Measurements from ENCODE around the gene EHD3.

Gene EHD3

DNA sequence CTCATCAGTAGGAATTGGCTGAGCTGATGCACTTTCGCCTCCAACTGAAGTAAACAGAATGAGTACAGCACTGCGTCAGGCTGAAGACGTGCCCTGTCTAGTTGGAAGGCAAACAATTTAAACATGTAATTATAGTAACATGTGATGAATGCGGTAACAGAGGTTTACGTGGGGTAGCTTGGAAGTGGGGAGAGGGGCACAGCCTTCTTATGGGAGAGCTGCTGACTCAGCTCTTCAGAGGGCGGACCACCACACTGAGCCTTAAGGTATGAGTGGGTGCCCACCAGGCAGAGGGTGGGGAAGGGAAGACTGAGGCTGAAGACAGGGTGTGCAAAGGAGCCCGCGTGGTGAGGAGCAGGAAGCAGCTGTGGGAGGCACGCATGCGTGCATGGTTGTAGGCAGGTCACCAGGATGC is 6.2 kb upstream of the EHD3 start:
- no peak for TF ChIP-seq ZFX (IDR thresholded peaks at IDR 0.05)
- TF ChIP-seq, protein P1, sequence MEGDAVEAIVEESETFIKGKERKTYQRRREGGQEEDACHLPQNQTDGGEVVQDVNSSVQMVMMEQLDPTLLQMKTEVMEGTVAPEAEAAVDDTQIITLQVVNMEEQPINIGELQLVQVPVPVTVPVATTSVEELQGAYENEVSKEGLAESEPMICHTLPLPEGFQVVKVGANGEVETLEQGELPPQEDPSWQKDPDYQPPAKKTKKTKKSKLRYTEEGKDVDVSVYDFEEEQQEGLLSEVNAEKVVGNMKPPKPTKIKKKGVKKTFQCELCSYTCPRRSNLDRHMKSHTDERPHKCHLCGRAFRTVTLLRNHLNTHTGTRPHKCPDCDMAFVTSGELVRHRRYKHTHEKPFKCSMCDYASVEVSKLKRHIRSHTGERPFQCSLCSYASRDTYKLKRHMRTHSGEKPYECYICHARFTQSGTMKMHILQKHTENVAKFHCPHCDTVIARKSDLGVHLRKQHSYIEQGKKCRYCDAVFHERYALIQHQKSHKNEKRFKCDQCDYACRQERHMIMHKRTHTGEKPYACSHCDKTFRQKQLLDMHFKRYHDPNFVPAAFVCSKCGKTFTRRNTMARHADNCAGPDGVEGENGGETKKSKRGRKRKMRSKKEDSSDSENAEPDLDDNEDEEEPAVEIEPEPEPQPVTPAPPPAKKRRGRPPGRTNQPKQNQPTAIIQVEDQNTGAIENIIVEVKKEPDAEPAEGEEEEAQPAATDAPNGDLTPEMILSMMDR (conservative IDR thresholded peaks at IDR 0.05), result no peak

DNA sequence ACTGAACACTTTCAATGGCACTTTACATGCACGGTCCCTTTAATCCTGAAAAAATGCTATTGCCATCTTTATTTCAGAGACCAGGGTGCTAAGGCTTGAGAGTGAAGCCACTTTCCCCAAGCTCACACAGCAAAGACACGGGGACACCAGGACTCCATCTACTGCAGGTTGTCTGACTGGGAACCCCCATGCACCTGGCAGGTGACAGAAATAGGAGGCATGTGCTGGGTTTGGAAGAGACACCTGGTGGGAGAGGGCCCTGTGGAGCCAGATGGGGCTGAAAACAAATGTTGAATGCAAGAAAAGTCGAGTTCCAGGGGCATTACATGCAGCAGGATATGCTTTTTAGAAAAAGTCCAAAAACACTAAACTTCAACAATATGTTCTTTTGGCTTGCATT is 5.2 kb upstream of the EHD3 start:
- no peak overlapping the region for H3K27ac ChIP-seq
- TF ChIP-seq, protein P1 (conservative IDR thresholded peaks at IDR 0.05), result no peak
- no peak for TF ChIP-seq ZFX (IDR thresholded peaks at IDR 0.05)

More for the DNA sequence above, 6.2 kb upstream of the EHD3 start:
- peak overlapping the region; percentile 10; the same call in 1 of the 2 replicates for H3K27ac ChIP-seq

DNA sequence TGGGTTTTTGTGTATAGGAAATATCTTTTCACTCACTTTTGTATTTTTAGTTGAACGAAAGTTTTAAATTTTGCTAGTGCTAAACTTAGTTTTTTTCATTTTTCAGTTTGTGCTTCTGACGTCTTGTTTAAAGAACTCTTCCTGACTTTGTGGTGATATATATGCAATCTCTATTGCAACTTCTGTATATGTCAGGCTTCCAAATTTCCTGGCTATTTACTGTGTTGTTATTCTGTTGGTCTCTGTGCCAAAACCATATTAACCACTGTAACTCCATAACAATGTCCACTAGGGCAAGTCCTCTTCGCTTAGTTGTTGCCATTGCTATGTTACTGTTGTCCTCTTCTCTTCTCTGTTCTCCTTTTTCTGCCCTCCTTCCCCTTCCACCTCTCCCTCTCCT is 3.2 kb upstream of the EHD3 start:
- H3K27ac ChIP-seq, result no peak overlapping the region
- TF ChIP-seq, protein P1 (conservative IDR thresholded peaks at IDR 0.05), result no peak
- no peak for TF ChIP-seq ZFX (IDR thresholded peaks at IDR 0.05)

DNA sequence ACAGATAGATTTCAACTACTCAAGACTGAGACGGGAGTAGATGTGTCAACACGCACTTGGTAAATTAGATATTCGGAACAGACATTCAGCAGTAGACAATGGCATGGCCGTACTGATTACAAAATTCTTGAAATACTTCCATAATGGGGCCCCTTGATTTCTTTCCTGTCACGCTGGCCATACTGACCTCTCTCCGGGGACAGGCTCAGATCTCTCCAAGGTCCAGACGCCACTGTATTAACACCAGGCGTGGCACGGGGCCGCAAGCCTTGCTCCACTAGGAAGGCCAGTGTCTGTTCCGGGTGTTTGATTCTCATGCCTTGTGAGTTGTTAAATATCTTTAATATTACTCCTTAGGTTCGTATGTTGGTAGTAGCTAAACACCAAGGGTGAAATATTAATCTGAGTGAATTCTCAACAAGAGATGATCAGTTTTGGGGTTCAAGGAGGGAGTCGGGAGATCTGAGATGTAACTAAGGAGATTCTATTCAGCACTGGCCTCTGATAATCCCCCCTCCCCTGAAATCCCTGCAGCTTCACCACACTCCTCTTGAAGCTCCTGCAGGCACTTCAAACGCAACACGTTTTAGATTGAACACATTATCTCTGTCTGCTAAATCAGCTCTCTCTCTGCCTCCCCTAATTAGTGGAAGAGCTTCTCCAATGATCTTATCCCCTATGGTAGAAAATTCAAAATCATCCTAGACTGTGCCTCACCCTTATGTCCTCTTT is 2.2 kb upstream of the EHD3 start:
- no peak overlapping the region for H3K27ac ChIP-seq
- TF ChIP-seq, protein P1 (conservative IDR thresholded peaks at IDR 0.05), result no peak
- TF ChIP-seq ZFX (IDR thresholded peaks at IDR 0.05), result no peak

DNA sequence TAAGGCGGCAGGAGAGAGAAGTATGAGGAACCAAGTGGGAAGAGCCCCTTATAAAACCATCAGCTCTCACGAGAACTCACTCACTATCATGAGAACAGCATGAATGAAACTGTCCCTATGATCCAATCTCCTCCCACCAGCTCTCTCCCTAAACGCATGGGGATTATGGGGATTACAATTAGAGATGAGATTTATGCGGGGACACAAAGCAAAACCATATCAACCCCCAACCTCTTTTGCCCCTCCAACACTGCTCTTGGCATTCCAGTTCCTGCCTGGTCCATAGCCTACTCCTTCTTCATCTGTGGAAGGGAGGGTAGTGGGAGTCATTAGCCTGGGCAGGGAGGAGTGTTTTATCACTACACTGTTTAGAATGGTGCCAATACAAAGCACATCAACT is 1.4 kb upstream of the EHD3 start:
- H3K27ac ChIP-seq, result no peak overlapping the region
- no peak for TF ChIP-seq ZFX (IDR thresholded peaks at IDR 0.05)
- TF ChIP-seq, protein P1 (conservative IDR thresholded peaks at IDR 0.05), result no peak

DNA sequence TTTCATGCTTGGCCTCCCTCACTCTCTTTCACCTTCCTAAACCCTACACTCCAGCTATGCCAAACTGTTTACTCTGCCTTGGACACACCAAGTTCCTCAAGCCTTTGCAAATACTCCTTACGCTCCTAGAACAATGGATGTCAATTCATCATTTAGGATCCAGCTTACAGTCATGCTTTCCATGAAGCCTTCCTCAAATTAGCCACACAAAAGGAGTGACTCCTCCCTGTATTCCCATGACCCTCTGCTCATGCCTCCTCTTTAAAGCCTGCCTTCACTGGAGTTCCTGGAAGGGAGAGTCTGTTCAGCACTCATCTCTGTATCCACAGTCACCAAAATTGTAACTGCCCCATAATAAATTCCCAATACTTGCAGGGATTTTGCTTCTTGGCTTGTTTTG is 721 bp upstream of the EHD3 start:
- no peak for TF ChIP-seq ZFX (IDR thresholded peaks at IDR 0.05)
- TF ChIP-seq, protein P1 (conservative IDR thresholded peaks at IDR 0.05), result no peak
- no peak overlapping the region for H3K27ac ChIP-seq

DNA sequence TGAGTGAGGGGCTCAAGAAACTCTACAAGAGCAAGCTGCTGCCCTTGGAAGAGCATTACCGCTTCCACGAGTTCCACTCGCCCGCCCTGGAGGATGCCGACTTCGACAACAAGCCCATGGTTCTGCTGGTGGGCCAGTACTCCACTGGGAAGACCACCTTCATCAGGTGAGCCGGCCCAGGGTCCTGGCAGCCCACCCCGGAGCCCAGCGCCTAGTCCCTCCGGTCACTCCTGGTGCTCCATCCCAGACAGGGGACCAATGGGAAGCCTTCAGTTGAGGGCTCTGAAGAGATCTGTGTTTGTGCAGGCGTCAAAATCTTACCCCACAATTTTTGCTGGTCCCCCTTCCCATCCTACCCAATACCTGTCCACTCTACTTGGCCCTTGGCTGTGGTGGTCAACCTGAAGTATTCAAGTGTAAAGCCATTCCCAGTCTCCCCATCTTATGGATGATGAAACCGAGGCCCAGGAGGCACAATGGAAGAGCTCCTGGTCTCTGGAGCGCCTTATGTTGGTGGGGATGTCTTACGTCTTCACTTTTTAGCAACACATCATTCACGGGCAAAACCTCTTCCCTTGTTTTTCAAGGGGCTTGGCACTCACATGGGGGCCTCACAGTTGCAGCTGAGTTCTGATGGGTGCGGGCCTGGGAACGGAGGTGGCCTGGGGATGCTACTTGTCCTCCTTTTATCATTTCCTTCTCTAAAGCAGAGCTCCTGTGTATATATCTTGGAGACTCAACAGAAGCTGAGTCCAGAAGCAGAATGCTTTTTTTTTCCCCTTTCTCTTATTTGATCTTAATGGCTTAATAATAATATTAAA is 941 bp downstream of the EHD3 start:
- TF ChIP-seq, protein P1 (conservative IDR thresholded peaks at IDR 0.05), result no peak
- no peak for TF ChIP-seq ZFX (IDR thresholded peaks at IDR 0.05)
- H3K27ac ChIP-seq, result peak overlapping the region; percentile 72

All from C4-2B (cell line).